ENCODE results near the gene STAT5B. TPM values are rescaled to one million over a fixed set of nuclear protein-coding genes. Genes with fewer than 3 reads are reported as not detected.
A peak's percentile ranks its signal among the peaks of the same experiment; 100 is the strongest.

STAT5B gene
- total and polyA plus RNA-seq, 9 of the 15 experiments (the other 6 are each of a cell fraction or from before 2014, with no cell fraction given) = 20.8 to 176 (median 92.4) TPM

DNA sequence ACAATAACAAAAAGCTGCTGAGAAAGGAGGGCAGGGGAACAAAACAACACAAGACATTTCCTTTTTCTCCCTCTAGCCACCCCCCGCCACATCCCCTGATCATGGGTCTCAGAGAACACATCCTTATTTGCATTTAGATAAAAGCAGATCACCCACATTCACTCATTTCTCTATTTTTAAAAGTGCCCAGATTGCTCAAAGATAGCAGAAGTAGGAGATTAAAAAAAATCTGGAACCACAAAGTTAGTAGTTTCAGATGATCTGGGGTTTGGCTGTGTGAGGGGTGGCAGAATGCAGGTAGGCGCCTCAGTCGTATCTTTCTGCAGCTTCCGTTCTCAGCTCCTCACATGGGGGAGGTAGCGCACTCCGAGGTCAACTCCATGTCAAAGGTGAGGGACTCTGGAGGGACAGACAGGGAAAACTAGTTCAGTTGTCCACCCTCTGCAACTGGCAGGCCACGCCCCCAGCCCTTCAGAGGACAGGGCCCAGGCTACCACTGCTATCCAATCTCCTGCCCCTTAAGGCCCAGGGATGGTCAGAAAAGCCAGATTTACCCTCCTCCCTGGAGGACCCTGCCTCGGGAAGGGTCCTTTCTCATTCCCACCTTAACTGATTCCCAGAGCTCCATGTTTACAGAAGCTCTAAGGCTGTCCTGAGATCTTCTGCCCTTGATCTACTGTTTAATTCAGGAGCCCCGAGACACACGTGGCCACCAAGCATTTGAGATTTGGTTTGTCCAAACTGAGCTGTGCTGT, 39.4 kb upstream of the STAT5B start (continued):
- TF ChIP-seq RCOR1 (IDR thresholded peaks at IDR 0.05; ENCODE audit: borderline replicate concordance in 1 of 2, low read depth in 2 of 2, low read length in 2 of 2) (peak in 1 of 2 experiments; percentile 78; a peak in 2 of 4 replicates), ETV5 (CRISPR knock-in tag; IDR thresholded peaks at IDR 0.05; ENCODE audit: low read depth) (peak; percentile 89), SMAD1 (IDR thresholded peaks at IDR 0.05; ENCODE audit: low read depth, low read length, partially characterized antibody) (peak; percentile 58), MYNN (IDR thresholded peaks at IDR 0.05) (peak; percentile 34; the same call in 1 of the 2 replicates), MYNN (CRISPR knock-in tag; IDR thresholded peaks at IDR 0.05) (no peak), ZNF384 (IDR thresholded peaks at IDR 0.05; ENCODE audit: low read depth, low read length) (0 out of 2 replicates have a peak, but pooled peaks have one; percentile 21), ZHX1 (conservative IDR thresholded peaks at IDR 0.05; ENCODE audit: low read length) (no peak), MBD2 (IDR thresholded peaks at IDR 0.05; ENCODE audit: borderline replicate concordance, low read depth) (no peak), ARID2 (IDR thresholded peaks at IDR 0.05) (no peak), SMARCA4 (IDR thresholded peaks at IDR 0.05) (peak; percentile 35; the same call in 1 of the 2 replicates), NR4A1 (CRISPR knock-in tag; IDR thresholded peaks at IDR 0.05) (peak; percentile 80; the same call in 1 of the 2 replicates), NR4A1 (tag; IDR thresholded peaks at IDR 0.05) (0 out of 2 replicates have a peak, but pooled peaks have one; percentile 48), ZFPM2 (CRISPR knock-in tag; IDR thresholded peaks at IDR 0.05) (no peak), ZBTB7A (IDR thresholded peaks at IDR 0.05; ENCODE audit: borderline replicate concordance, control insufficient read depth, low read depth, low read length) (peak; percentile 60; the same call in 1 of the 2 replicates), SMAD4 (CRISPR knock-in tag; conservative IDR thresholded peaks at IDR 0.05) (peak; percentile 86), BHLHE40 (IDR thresholded peaks at IDR 0.05; ENCODE audit: low read length) (0 out of 2 replicates have a peak, but pooled peaks have one; percentile 8), DMBX1 (CRISPR knock-in tag; IDR thresholded peaks at IDR 0.05; ENCODE audit: borderline replicate concordance) (peak; percentile 96), ZNF224 (CRISPR knock-in tag; IDR thresholded peaks at IDR 0.05) (no peak), ZNF124 (CRISPR knock-in tag; IDR thresholded peaks at IDR 0.05) (no peak), KLF13 (tag; IDR thresholded peaks at IDR 0.05; ENCODE audit: borderline replicate concordance, low read depth) (peak; percentile 57), ESRRA (IDR thresholded peaks at IDR 0.05; ENCODE audit: borderline replicate concordance, low read depth) (peak; percentile 92)
- TF ChIP-seq, protein P1, sequence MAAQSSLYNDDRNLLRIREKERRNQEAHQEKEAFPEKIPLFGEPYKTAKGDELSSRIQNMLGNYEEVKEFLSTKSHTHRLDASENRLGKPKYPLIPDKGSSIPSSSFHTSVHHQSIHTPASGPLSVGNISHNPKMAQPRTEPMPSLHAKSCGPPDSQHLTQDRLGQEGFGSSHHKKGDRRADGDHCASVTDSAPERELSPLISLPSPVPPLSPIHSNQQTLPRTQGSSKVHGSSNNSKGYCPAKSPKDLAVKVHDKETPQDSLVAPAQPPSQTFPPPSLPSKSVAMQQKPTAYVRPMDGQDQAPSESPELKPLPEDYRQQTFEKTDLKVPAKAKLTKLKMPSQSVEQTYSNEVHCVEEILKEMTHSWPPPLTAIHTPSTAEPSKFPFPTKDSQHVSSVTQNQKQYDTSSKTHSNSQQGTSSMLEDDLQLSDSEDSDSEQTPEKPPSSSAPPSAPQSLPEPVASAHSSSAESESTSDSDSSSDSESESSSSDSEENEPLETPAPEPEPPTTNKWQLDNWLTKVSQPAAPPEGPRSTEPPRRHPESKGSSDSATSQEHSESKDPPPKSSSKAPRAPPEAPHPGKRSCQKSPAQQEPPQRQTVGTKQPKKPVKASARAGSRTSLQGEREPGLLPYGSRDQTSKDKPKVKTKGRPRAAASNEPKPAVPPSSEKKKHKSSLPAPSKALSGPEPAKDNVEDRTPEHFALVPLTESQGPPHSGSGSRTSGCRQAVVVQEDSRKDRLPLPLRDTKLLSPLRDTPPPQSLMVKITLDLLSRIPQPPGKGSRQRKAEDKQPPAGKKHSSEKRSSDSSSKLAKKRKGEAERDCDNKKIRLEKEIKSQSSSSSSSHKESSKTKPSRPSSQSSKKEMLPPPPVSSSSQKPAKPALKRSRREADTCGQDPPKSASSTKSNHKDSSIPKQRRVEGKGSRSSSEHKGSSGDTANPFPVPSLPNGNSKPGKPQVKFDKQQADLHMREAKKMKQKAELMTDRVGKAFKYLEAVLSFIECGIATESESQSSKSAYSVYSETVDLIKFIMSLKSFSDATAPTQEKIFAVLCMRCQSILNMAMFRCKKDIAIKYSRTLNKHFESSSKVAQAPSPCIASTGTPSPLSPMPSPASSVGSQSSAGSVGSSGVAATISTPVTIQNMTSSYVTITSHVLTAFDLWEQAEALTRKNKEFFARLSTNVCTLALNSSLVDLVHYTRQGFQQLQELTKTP (IDR thresholded peaks at IDR 0.05; ENCODE audit: low read depth in 1 of 2, partially characterized antibody in 2 of 2) = peak in 1 of 2 experiments; percentile 54

All from K562 (cell line).